ENCODE results near the gene PPP1R13B.
A peak's percentile ranks its signal among the peaks of the same experiment; 100 is the strongest.

The PPP1R13B gene

GRCh38 chr14:103880348-103881267, 33.2 kb upstream of the PPP1R13B start:
- no peak for DNase-seq (ENCODE audit: low read depth, low spot score)

- DNase-seq (ENCODE audit: low read depth, low spot score) = no peak
These were observed 32.4 kb upstream of the PPP1R13B start for GRCh38 chr14:103879570-103880347.

- DNase-seq (ENCODE audit: low read depth, low spot score) = no peak
These were observed 31.8 kb upstream of the PPP1R13B start for GRCh38 chr14:103879118-103879569.

GRCh38 chr14:103878180-103878579, 30.8 kb upstream of the PPP1R13B start:
- DNase-seq (ENCODE audit: low read depth, low spot score) = no peak

GRCh38 chr14:103875010-103875409, 27.6 kb upstream of the PPP1R13B start:
- DNase-seq (ENCODE audit: low read depth, low spot score) = no peak

- DNase-seq (ENCODE audit: low read depth, low spot score) = no peak
These were observed 25.2 kb upstream of the PPP1R13B start for GRCh38 chr14:103872481-103873113.

- DNase-seq (ENCODE audit: low read depth, low spot score) = peak; percentile 51
These were observed 24.5 kb upstream of the PPP1R13B start for GRCh38 chr14:103871596-103872480.

- no peak for DNase-seq (ENCODE audit: low read depth, low spot score)
These were observed 23.7 kb upstream of the PPP1R13B start for GRCh38 chr14:103870891-103871595.

- no peak for DNase-seq (ENCODE audit: low read depth, low spot score)
These were observed 22.9 kb upstream of the PPP1R13B start for GRCh38 chr14:103870144-103870876.

- no peak for DNase-seq (ENCODE audit: low read depth, low spot score)
These were observed 22.2 kb upstream of the PPP1R13B start for GRCh38 chr14:103869406-103870143.

GRCh38 chr14:103868242-103868897, 21.0 kb upstream of the PPP1R13B start:
- DNase-seq (ENCODE audit: low read depth, low spot score) = no peak

- DNase-seq (ENCODE audit: low read depth, low spot score) = no peak
These were observed 20.2 kb upstream of the PPP1R13B start for GRCh38 chr14:103867523-103867953.

GRCh38 chr14:103867020-103867419, 19.6 kb upstream of the PPP1R13B start:
- no peak for DNase-seq (ENCODE audit: low read depth, low spot score)

- DNase-seq (ENCODE audit: low read depth, low spot score) = no peak
These were observed 15.9 kb upstream of the PPP1R13B start for GRCh38 chr14:103863245-103863644.

GRCh38 chr14:103862393-103862782, 15.0 kb upstream of the PPP1R13B start:
- DNase-seq (ENCODE audit: low read depth, low spot score) = no peak

GRCh38 chr14:103861413-103862392, 14.3 kb upstream of the PPP1R13B start:
- DNase-seq (ENCODE audit: low read depth, low spot score) = no peak

All from activated naive CD8-positive, alpha-beta T cell treated with anti-CD3 and anti-CD28 coated beads, Interleukin-2, amount 50 U/mL, for 16 hours (primary cell).